Measurements from ENCODE around the gene IQCK. TPM values are rescaled to one million over a fixed set of nuclear protein-coding genes. Genes with fewer than 3 reads are reported as not detected.

The IQCK gene
- total RNA-seq, 1 experiment from 2014 or later: 2.6 TPM

DNA sequence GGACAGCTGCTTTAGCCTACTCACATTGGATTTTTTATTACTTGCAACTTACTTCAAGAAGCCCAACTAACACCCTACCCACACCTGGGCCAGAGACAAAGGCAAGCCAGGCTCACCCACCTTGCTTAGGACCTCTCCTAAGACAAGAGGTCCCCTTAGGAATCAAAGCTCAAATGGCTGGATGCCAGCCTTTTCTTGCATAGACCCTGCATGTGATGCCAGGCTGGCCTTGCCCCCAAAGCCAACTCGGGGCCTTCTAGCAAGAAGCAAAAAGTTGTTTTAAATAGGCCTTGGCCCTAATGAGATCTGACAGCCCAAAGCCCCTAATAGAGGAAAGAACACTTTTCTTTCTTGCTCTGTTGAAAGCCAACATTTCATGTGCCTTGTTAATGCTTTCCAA, 145.9 kb downstream of the IQCK start:
- Histone ChIP-seq H3K27ac (no peak overlapping the region), H3K4me1 (no peaks in the 10 kb centered on the region), H3K4me3 (no peak overlapping the region), H3K36me3 (no peaks in the 10 kb centered on the region), H3K27me3 (no peaks in the 10 kb centered on the region), H3K9me3 (replicated peaks) (no peaks in the 10 kb centered on the region)
- no peak for DNase-seq

DNA sequence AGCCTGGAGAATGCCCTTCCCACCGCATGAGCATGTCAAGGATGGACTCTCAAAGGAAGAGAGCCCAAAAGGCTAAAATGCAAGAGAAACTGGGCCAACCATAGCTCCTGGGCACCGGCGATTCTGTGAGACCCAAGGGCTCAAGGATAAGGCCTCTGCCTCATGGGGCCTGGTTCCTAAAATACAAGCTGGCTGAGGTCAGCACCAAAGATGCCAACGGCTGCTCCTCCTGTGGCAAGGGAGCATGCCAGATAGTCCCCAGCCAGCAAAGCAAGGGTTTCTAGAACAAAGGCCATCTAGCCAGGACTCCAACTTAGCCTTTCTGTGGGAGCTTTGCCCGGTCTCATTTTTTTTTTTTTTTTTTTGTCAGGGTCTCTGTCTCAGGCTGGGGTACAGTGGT, 146.5 kb downstream of the IQCK start:
- no peaks in the 10 kb centered on the region for H3K36me3 ChIP-seq
- no peaks in the 10 kb centered on the region for H3K4me1 ChIP-seq
- DNase-seq: no peak
- H3K9me3 ChIP-seq (replicated peaks): no peaks in the 10 kb centered on the region
- H3K27ac ChIP-seq: no peak overlapping the region
- no peak overlapping the region for H3K4me3 ChIP-seq
- H3K27me3 ChIP-seq: no peaks in the 10 kb centered on the region

- Histone ChIP-seq H3K9me3 (replicated peaks) (no peaks in the 10 kb centered on the region), H3K27me3 (no peaks in the 10 kb centered on the region), H3K4me3 (no peak overlapping the region), H3K27ac (no peak overlapping the region), H3K36me3 (no peaks in the 10 kb centered on the region), H3K4me1 (no peaks in the 10 kb centered on the region)
- DNase-seq: no peak
Measured at GRCh38 chr16:19868421-19868820, 150.3 kb downstream of the IQCK start.

GRCh38 chr16:19871721-19872120, 153.7 kb downstream of the IQCK start:
- Histone ChIP-seq H3K27ac (no peak overlapping the region), H3K27me3 (no peaks in the 10 kb centered on the region), H3K36me3 (no peaks in the 10 kb centered on the region), H3K4me1 (peaks cover 12% of the 10 kb centered on the region), H3K4me3 (no peak overlapping the region), H3K9me3 (replicated peaks) (no peaks in the 10 kb centered on the region)
- no peak for DNase-seq

DNA sequence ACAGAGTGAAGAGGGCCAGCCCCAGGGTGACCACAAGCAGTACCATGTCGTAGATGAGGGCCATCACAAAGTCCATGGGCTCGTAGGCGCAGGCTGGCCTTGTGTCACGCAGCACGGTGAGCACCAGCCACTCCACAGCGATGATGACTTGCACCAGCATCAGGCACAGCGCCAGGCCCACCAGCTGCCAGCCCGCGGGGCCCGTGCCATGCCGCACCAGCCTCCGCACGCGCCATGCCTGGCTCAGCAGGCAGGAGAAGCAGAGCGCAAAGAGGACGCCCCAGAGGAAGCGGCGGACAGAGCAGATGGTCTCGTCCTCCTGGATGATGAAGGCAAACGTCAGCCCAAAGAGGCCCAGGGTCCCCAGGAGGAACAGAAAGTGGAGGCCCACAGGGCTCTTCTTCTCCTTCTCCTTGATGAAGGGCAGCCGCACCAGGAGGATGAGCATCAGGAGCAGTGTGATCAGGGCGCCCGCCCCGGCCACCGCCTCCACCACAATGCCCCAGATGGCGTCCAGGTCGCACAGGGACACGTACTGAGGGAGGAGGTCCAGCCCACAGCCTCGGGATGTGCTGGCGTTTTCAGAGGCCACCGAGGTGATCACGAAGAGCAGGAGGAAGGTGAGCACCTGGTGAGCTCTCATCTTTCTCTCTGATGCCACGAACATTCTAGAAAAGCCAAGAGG, 154.2 kb downstream of the IQCK start:
- DNase-seq: no peak
- no peak overlapping the region for H3K27ac ChIP-seq
- H3K27me3 ChIP-seq: no peaks in the 10 kb centered on the region
- H3K4me1 ChIP-seq: peaks cover 12% of the 10 kb centered on the region
- no peaks in the 10 kb centered on the region for H3K36me3 ChIP-seq
- no peaks in the 10 kb centered on the region for H3K9me3 ChIP-seq (replicated peaks)
- no peak overlapping the region for H3K4me3 ChIP-seq

DNA sequence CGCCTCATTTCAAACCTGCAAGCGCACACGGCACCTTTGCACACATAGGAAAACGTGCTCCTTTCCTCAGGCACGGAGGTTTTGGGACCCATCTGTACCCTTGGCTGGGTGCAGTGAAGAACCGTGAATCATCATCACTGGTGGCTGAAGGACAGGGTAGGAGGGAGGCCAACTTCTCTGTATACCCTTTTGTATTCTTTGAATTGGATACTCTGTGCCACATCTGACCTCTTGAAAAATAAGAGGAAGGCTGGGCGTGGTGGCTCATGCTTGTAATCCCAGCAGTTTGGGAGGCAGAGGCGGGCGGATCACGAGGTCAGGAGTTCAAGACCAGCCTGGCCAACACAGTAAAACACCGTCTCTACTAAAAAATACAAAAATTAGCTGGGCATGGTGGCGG, 154.9 kb downstream of the IQCK start:
- Histone ChIP-seq H3K36me3 (no peaks in the 10 kb centered on the region), H3K27me3 (no peaks in the 10 kb centered on the region), H3K4me1 (peaks cover 12% of the 10 kb centered on the region), H3K4me3 (no peak overlapping the region), H3K27ac (no peak overlapping the region), H3K9me3 (replicated peaks) (no peaks in the 10 kb centered on the region)
- no peak for DNase-seq

GRCh38 chr16:19874026-19874425, 156.0 kb downstream of the IQCK start:
- peaks cover 12% of the 10 kb centered on the region for H3K4me1 ChIP-seq
- H3K27ac ChIP-seq: no peak overlapping the region; the same call in 1 of the 2 replicates
- DNase-seq: no peak
- no peaks in the 10 kb centered on the region for H3K9me3 ChIP-seq (replicated peaks)
- H3K36me3 ChIP-seq: no peaks in the 10 kb centered on the region
- peak overlapping the region; percentile 10; the same call in 1 of the 2 replicates for H3K4me3 ChIP-seq
- no peaks in the 10 kb centered on the region for H3K27me3 ChIP-seq

DNA sequence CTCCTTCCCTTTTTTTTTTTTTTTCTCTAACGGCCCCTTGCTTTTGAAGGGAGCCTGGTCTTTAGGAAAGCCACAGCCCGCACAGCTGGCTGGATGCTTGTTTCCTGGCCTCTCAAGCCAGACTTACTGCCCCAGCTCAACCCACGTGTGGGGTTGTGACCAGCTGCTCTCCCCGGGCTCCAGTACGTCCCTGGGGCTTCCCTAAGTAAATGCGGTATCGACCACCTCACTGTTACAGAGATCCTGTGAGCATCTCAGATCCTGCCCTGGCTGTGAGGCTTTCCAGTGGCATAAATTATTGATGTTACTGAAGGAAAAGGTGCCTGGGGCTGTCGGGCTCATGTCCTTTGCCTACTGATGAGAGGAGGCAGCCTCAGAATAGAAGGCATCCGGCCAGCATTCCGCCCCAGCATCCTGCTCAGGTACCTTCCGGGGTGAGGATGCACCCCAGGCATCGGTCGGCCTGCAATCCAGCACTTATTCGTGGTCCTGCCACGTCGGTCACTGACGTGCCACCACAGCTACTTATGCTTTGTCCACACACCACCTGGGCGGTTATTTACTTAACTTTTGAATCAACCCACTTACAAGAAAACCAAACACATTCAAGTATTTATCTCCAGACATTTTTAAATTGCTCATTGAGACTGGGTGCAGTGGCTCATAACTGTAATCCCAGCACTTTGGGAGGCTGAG, 156.9 kb downstream of the IQCK start:
- Histone ChIP-seq H3K4me1 (peaks cover 12% of the 10 kb centered on the region), H3K9me3 (replicated peaks) (no peaks in the 10 kb centered on the region), H3K4me3 (peak overlapping the region; percentile 10; the same call in 1 of the 2 replicates), H3K27me3 (no peaks in the 10 kb centered on the region), H3K36me3 (no peaks in the 10 kb centered on the region), H3K27ac (no peak overlapping the region; the same call in 1 of the 2 replicates)
- peak; percentile 80 for DNase-seq

GRCh38 chr16:19875900-19876299, 157.8 kb downstream of the IQCK start:
- Histone ChIP-seq H3K4me1 (peaks cover 12% of the 10 kb centered on the region), H3K27me3 (no peaks in the 10 kb centered on the region), H3K27ac (no peak overlapping the region), H3K36me3 (no peaks in the 10 kb centered on the region), H3K4me3 (no peak overlapping the region), H3K9me3 (replicated peaks) (no peaks in the 10 kb centered on the region)
- no peak for DNase-seq

- no peak overlapping the region for H3K27ac ChIP-seq
- no peaks in the 10 kb centered on the region for H3K9me3 ChIP-seq (replicated peaks)
- H3K4me1 ChIP-seq: peaks cover 12% of the 10 kb centered on the region
- H3K4me3 ChIP-seq: no peak overlapping the region
- no peaks in the 10 kb centered on the region for H3K36me3 ChIP-seq
- DNase-seq: no peak
- no peaks in the 10 kb centered on the region for H3K27me3 ChIP-seq
Measured at GRCh38 chr16:19876501-19877059, 158.5 kb downstream of the IQCK start.

DNA sequence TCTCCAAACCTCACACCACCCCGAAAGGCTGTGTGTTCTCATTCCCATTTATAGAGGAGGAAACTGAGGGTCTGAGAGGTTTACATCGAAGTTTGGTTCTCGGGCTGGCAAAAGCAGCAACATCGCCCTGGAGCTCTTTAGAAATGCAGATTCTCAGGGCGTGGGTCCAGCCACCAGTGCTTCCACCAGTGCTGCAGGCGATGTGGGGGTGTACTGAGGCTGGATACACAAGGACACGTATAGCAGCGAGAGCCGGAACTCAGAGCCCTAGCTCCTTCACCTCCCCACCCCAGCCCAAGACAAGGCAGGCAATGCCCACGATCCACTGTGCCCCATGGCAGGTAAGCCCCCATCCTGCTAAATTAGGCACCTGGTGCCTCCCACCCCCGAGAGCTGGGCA, 160.7 kb downstream of the IQCK start:
- Histone ChIP-seq H3K4me3 (no peak overlapping the region), H3K9me3 (replicated peaks) (no peaks in the 10 kb centered on the region), H3K27ac (no peak overlapping the region), H3K27me3 (no peaks in the 10 kb centered on the region), H3K36me3 (no peaks in the 10 kb centered on the region), H3K4me1 (peaks cover 12% of the 10 kb centered on the region)
- no peak for DNase-seq

DNA sequence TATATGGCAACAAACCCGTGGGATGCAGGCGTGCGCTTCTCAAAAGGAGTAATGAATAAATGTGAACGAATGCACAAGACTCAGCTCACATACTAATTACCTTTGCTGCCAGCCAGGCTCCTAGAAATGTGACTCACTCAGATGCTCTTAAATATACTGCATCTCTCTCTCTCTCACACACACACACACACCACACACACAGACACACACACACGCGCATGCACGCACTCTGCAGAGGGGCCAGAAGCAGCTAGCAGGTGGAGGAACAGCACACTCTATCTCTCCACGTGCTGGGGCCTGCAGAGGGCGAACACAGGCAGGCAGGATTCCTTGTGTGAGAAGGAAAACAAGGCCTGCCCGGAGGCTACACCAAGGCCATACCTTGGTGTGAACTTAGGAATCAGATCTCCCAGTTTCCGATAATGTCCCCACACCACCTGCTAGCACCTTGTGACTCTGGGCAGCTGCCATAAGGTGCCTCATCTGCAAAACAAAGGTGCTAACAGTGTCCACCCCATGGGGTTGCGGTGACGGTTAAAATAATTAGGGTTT, 161.2 kb downstream of the IQCK start:
- no peak overlapping the region for H3K4me3 ChIP-seq
- H3K36me3 ChIP-seq: no peaks in the 10 kb centered on the region
- no peaks in the 10 kb centered on the region for H3K9me3 ChIP-seq (replicated peaks)
- H3K4me1 ChIP-seq: peaks cover 9% of the 10 kb centered on the region
- no peak overlapping the region for H3K27ac ChIP-seq
- DNase-seq: peak in 1 of 2 experiments; percentile 30
- no peaks in the 10 kb centered on the region for H3K27me3 ChIP-seq

- DNase-seq: no peak
- H3K4me1 ChIP-seq: no peaks in the 10 kb centered on the region
Measured at GRCh38 chr16:19881028-19881427, 163.0 kb downstream of the IQCK start.

GRCh38 chr16:19881783-19882182, 163.7 kb downstream of the IQCK start:
- H3K9me3 ChIP-seq (replicated peaks): no peaks in the 10 kb centered on the region
- H3K4me3 ChIP-seq: no peak overlapping the region; the same call in 1 of the 2 replicates
- DNase-seq: no peak
- no peaks in the 10 kb centered on the region for H3K27me3 ChIP-seq
- no peaks in the 10 kb centered on the region for H3K36me3 ChIP-seq
- H3K27ac ChIP-seq: no peak overlapping the region
- H3K4me1 ChIP-seq: no peaks in the 10 kb centered on the region

More at GRCh38 chr16:19881028-19881427, 163.0 kb downstream of the IQCK start:
- no peaks in the 10 kb centered on the region for H3K27me3 ChIP-seq
- no peaks in the 10 kb centered on the region for H3K36me3 ChIP-seq
- H3K4me3 ChIP-seq: no peak overlapping the region
- H3K27ac ChIP-seq: no peak overlapping the region
- H3K9me3 ChIP-seq (replicated peaks): no peaks in the 10 kb centered on the region

DNA sequence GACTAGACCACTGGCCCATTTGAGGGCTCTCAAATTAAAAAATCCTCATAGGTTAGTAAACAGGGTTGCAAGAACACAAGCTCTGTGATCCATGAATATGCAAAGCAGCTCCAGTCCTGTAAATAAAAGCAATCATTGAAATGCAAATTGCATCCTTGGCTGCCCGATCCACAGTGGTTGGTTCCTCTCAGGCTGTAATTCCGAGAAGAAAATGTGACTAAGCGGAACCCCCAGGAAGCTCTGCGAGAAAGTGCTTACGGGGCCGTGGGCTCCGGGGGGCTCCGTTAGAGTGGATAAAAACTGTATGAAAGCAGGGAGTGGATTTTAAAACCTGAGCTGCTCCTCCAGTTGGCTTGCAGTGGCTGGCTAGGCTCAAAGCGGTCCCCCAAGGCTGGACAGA, 164.1 kb downstream of the IQCK start:
- H3K36me3 ChIP-seq: no peaks in the 10 kb centered on the region
- peak overlapping the region; percentile 66 for H3K27ac ChIP-seq
- no peaks in the 10 kb centered on the region for H3K9me3 ChIP-seq (replicated peaks)
- no peak for DNase-seq
- H3K4me1 ChIP-seq: no peaks in the 10 kb centered on the region
- no peaks in the 10 kb centered on the region for H3K27me3 ChIP-seq
- H3K4me3 ChIP-seq: peak overlapping the region; percentile 62

Data from SJCRH30 (cell line).